Loucy (cell line): ENCODE data around the gene CDK16.

Source experiments
- EZH2phosphoT487 ChIP-seq: fragments of 200-600 bp; IDR thresholded peaks from 2 replicates; pipeline ENCODE4 v1.6.1; 2018; ENCODE audit warnings: antibody characterized with exemption, mild to moderate bottlenecking, moderate library complexity, borderline replicate concordance
- TF ChIP-seq, protein P1 (sequence below): fragments of 200-600 bp; sonication (generic); conservative IDR thresholded peaks from 2 replicates; pipeline ENCODE4 v1.5.1; 2014; ENCODE audit warnings: mild to moderate bottlenecking, antibody characterized with exemption, low read length

GRCh38 chrX:47272013-47272408 lies 53.5 kb downstream of the CDK16 start:
- TF ChIP-seq, protein P1, sequence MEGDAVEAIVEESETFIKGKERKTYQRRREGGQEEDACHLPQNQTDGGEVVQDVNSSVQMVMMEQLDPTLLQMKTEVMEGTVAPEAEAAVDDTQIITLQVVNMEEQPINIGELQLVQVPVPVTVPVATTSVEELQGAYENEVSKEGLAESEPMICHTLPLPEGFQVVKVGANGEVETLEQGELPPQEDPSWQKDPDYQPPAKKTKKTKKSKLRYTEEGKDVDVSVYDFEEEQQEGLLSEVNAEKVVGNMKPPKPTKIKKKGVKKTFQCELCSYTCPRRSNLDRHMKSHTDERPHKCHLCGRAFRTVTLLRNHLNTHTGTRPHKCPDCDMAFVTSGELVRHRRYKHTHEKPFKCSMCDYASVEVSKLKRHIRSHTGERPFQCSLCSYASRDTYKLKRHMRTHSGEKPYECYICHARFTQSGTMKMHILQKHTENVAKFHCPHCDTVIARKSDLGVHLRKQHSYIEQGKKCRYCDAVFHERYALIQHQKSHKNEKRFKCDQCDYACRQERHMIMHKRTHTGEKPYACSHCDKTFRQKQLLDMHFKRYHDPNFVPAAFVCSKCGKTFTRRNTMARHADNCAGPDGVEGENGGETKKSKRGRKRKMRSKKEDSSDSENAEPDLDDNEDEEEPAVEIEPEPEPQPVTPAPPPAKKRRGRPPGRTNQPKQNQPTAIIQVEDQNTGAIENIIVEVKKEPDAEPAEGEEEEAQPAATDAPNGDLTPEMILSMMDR = no peak
- TF ChIP-seq EZH2phosphoT487 = no peak
